Psoas muscle (tissue), 8 donors: ENCODE measurements around the gene SLC25A34. TPM values are rescaled to one million over a fixed set of nuclear protein-coding genes. Genes with fewer than 3 reads are reported as not detected.
A peak's percentile ranks its signal among the peaks of the same experiment; 100 is the strongest.

Experiments
- ATAC-seq, 4 donors: fragments of 200-7000 bp; cut with Tn5 transposase; one replicate each; pipeline ENCODE4 v1.9.1; 2020; ENCODE audit warnings: moderate library complexity in 3 of 4, mild to moderate bottlenecking in 2 of 4
- DNase-seq, 2 donors: peaks; one replicate each; pipeline ENCODE4 v3.0.0-alpha.2; 2020
- H3K27ac ChIP-seq: fragments of 200-600 bp; one replicate; pipeline ENCODE4 v1.8.0; 2022
- H3K27me3 ChIP-seq, 3 donors: fragments of 200-600 bp in 1 of 3; one replicate each; pipeline versions ENCODE4 v1.6.1 to v1.8.0; 2013 to 2022; ENCODE audit warnings: low read length in 2 of 3, mild to moderate bottlenecking in 2 of 3, moderate library complexity in 1 of 3; ENCODE audit not compliant: insufficient read depth in 3 of 3
- H3K36me3 ChIP-seq, 2 donors: fragments of 200-600 bp in 1 of 2; one replicate each; pipeline versions ENCODE4 v1.6.1 to v1.8.0; 2013 to 2022; ENCODE audit warnings: low read depth in 1 of 2, mild to moderate bottlenecking in 1 of 2, moderate library complexity in 1 of 2; ENCODE audit not compliant: insufficient read depth in 1 of 2
- H3K4me1 ChIP-seq: fragments of 200-600 bp; one replicate; pipeline ENCODE4 v1.8.0; 2022
- H3K4me3 ChIP-seq: fragments of 200-600 bp; one replicate; pipeline ENCODE4 v1.8.0; 2022; ENCODE audit warnings: mild to moderate bottlenecking
- H3K9me3 ChIP-seq: fragments of 200-600 bp; one replicate; pipeline ENCODE4 v1.8.0; 2022
- WGBS, 3 donors: extraction: QIAGEN DNeasy Blood & Tissue Kit; methylation state at CpG; one replicate each; pipeline versions ENCODE4 v1.1.6 to v1.1.7; 2013; 5-methylcytosine and 5-hydroxymethylcytosine counted together
- intact Hi-C, 2 donors: fragments of 100-400 bp; cut with DNase I; formaldehyde crosslinking; loops; one replicate each; pipeline versions ENCODE4 v1.11.0 to v1.14.2; 2022
- polyA plus RNA-seq, 3 donors: library from polyadenylated mRNA; stranded (reverse); fragments of 200-250 nt; gene quantifications; one replicate each; pipeline ENCODE4 v1.2.3, GENCODE V29; 2013
- total RNA-seq, 4 donors: library from RNA; stranded (reverse); fragmentation: NEBNext Ultra II Directional in 2 of 4; extraction: Animal tissue kit (Norgen Biotek cat#: 25700) in 2 of 4; gene quantifications; one replicate each; pipeline versions ENCODE4 v1.2.1 to v1.2.4, GENCODE V29; 2021 to 2023
- TF ChIP-seq, protein P1 (sequence below): fragments of 200-600 bp; IDR thresholded peaks from one replicate; pipeline ENCODE4 v1.8.0; 2022; ENCODE audit warnings: antibody characterized with exemption
- donor health status: healthy with polysubstance abuse.
- donor health status: DM: no; HTN: no; CAD: no; lungs with moderate emphysema.
- donor health status: Bipolar disorder and iron deficiency.
- donor health status: healthy.
- donor health status: DM: yes; HTN: yes; CAD: no.
- donor health status: DM: no; HTN: no; CAD: no.
- donor health status: DM: no; HTN: no; CAD: no.
- donor health status: DM: yes; HTN: yes; CAD: no.

The SLC25A34 gene
- total and polyA plus RNA-seq, 7 donors = 1.3 to 48.2 (median 10.1) TPM

DNA sequence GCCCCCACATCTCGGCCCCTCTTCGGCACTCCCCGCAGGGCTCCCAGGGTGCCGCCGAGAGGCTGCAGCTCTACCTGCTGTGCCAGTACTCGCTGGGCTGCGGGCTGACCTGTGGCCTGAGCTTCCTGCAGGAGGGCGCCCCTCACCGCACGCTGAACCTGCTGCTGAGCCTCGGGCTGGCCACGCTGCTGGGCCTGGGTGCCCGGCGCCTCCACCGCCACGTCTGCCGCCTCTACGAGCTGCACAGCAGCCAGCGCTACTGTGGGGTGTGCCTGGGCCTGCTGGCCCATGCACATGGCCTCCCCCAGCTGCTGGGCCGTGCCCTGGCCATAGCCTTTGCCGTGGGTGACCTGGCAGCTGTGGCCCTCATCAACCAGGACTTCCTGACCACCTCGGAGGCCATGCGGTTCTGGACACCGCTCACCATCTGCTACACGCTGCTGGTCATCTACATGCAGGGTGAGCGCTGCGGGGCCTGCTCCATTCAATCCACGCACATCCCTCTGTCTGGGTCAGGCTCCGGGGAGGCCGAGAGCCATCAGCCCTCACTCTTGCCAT is 8.1 kb downstream of the SLC25A34 start:
- no peak for DNase-seq
- Histone ChIP-seq H3K27me3 (no peaks in the 10 kb centered on the region), H3K36me3 (peaks cover 0 to 8% of the 10 kb centered on the region in 2 donors), H3K9me3 (no peaks in the 10 kb centered on the region), H3K4me3 (no peak overlapping the region), H3K27ac (no peak overlapping the region), H3K4me1 (peaks cover 4% of the 10 kb centered on the region)
- TF ChIP-seq, protein P1, sequence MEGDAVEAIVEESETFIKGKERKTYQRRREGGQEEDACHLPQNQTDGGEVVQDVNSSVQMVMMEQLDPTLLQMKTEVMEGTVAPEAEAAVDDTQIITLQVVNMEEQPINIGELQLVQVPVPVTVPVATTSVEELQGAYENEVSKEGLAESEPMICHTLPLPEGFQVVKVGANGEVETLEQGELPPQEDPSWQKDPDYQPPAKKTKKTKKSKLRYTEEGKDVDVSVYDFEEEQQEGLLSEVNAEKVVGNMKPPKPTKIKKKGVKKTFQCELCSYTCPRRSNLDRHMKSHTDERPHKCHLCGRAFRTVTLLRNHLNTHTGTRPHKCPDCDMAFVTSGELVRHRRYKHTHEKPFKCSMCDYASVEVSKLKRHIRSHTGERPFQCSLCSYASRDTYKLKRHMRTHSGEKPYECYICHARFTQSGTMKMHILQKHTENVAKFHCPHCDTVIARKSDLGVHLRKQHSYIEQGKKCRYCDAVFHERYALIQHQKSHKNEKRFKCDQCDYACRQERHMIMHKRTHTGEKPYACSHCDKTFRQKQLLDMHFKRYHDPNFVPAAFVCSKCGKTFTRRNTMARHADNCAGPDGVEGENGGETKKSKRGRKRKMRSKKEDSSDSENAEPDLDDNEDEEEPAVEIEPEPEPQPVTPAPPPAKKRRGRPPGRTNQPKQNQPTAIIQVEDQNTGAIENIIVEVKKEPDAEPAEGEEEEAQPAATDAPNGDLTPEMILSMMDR = no peak
- 65 to 75% (median 69%) methylated on average over 23 to 30 of the region's 30 CpGs for whole genome bisulfite sequencing, 3 donors
- ATAC-seq = no peak
- intact Hi-C loops = no loop called here

DNA sequence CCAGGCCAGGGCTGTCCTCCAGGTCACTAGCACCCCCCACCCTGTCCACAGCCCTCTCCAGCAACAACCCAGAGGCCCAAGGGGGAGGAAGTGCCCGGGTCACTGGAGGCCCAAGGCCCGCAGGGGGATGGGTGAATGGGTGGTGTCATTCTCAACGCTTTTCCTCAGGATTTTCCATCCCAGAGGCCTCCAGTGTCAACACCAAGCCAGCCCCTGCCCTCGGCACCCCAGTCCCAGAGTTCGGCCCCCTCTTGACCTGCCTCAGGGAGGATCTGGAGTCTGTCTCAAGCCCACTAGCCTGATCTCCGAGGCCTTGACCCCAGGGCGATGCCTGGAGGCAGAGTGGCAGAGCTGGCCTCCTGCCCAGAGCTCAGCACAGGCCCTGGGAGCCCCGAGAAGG is 11.3 kb downstream of the SLC25A34 start:
- Histone ChIP-seq H3K9me3 (no peaks in the 10 kb centered on the region), H3K36me3 (no peaks in the 10 kb centered on the region), H3K4me1 (peaks cover 3% of the 10 kb centered on the region), H3K27ac (no peak overlapping the region), H3K27me3 (no peaks in the 10 kb centered on the region), H3K4me3 (no peak overlapping the region)
- 68 to 77% (median 69%) methylated on average over 7 to 8 of the region's 8 CpGs for WGBS, 3 donors
- DNase-seq = no peak
- intact Hi-C loops = no loop called here
- TF ChIP-seq, protein P1 = no peak
- ATAC-seq = peak in 1 of 4 donors; percentile 10

DNA sequence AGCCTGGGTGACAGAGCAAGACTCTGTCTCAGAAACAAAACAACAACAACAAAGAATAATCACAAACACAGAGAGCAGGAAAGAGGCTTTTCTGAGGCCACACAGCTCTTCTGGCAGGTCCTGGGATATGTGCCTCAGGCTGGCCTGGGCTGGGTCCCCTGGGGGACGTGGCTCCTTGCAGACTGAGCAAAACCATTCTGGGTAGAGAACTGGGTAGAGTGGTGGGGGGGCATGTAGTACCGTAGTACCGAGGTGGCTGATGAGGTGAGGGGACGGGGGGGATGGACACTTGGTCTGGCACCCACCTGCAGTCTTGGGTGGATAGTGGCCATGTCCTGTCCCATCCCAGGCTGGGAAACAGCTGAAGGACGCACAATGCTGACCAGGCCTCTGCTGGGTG is 12.2 kb downstream of the SLC25A34 start:
- no peaks in the 10 kb centered on the region for H3K27me3 ChIP-seq
- WGBS, 3 donors = 80 to 91% (median 89%) methylated on average over 4 to 5 of the region's 5 CpGs
- DNase-seq (no peak), ATAC-seq (no peak)
- no peaks in the 10 kb centered on the region for H3K9me3 ChIP-seq
- no peak overlapping the region for H3K4me3 ChIP-seq
- TF ChIP-seq, protein P1 = no peak
- H3K36me3 ChIP-seq = no peaks in the 10 kb centered on the region
- H3K4me1 ChIP-seq = peaks cover 3% of the 10 kb centered on the region
- no peak overlapping the region for H3K27ac ChIP-seq
- intact Hi-C loops = no loop called here

DNA sequence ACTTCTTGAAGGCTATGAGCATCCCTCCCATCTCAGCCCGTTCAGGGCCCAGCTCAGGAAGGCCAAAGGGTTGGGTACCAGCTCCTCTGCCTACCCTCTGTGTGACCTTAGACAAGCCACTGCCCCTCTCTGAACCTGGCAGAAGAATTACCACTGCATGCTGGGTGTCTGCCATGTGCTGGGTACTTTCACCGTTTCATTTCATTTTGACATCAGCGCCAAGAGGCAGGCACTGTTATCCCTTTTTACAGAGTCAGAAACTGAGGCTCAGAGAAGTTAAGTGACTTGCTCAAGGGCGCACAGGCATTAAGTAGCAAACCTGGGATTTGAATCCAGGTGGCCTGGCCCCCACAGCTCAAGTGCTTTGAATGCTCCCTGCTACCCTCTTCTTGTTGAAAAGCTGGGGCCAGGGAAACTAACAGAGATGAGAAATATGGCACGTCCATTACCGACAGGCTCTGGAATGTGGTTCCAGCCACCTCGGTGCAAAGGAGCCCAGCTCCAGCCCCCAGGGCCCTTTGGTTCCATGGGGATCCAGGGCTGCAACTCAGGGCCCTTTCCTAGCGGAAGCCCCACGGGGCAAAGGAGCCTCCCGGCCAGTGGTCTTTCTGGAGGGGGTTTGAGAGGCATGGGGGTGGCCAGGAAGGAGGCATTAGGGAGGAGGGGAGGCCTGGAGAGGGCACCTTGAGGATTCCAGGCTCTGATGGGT is 12.8 kb downstream of the SLC25A34 start:
- ATAC-seq = no peak
- H3K9me3 ChIP-seq = no peaks in the 10 kb centered on the region
- TF ChIP-seq, protein P1 = no peak
- WGBS, 3 donors = 79 to 82% (median 80%) methylated on average over 10 of the region's 10 CpGs
- peaks cover 3% of the 10 kb centered on the region for H3K4me1 ChIP-seq
- H3K36me3 ChIP-seq = no peaks in the 10 kb centered on the region
- no peaks in the 10 kb centered on the region for H3K27me3 ChIP-seq
- no peak overlapping the region for H3K27ac ChIP-seq
- intact Hi-C loops = no loop called here
- DNase-seq = no peak
- no peak overlapping the region for H3K4me3 ChIP-seq
